Measurements from ENCODE around the gene DIAPH3.

GRCh38 chr13:59879281-59879680, 284.4 kb downstream of the DIAPH3 start:
- TF ChIP-seq CTCF (conservative IDR thresholded peaks at IDR 0.05; ENCODE audit: low read length) (no peak), EZH2phosphoT487 (IDR thresholded peaks at IDR 0.05; ENCODE audit: borderline replicate concordance) (no peak)
